Lung (tissue), 12 donors: ENCODE data around the gene INMT. TPM values are rescaled to one million over a fixed set of nuclear protein-coding genes. Genes with fewer than 3 reads are reported as not detected.

Experiments
- ATAC-seq: fragments of 200-7000 bp; cut with Tn5 transposase; one replicate; pipeline ENCODE4 v1.9.1; 2020; ENCODE audit warnings: moderate number of reproducible peaks; ENCODE audit not compliant: insufficient read depth, low FRiP score
- DNase-seq, 3 donors: peaks; one replicate each; pipeline ENCODE4 v3.0.0-alpha.2; 2013 to 2017
- H3K27ac ChIP-seq, 2 donors: one replicate each; pipeline ENCODE4 v1.5.1; 2013; ENCODE audit warnings: mild to moderate bottlenecking in 2 of 2, moderate library complexity in 2 of 2, control low read depth in 1 of 2, inconsistent platforms in 1 of 2, low read depth in 1 of 2, low read length in 1 of 2
- H3K27me3 ChIP-seq, 3 donors: one replicate each; pipeline ENCODE4 v1.5.1; 2013; ENCODE audit warnings: low read length in 2 of 3; ENCODE audit not compliant: control insufficient read depth in 3 of 3, insufficient read depth in 3 of 3
- H3K36me3 ChIP-seq, 4 donors: one replicate each; pipeline ENCODE4 v1.5.1; 2013; ENCODE audit warnings: low read length in 4 of 4, mild to moderate bottlenecking in 1 of 4, moderate library complexity in 1 of 4; ENCODE audit not compliant: control insufficient read depth in 4 of 4, insufficient read depth in 4 of 4
- H3K4me1 ChIP-seq, 5 donors: one replicate each; pipeline ENCODE4 v1.5.1; 2013; ENCODE audit warnings: low read length in 5 of 5, mild to moderate bottlenecking in 2 of 5, moderate library complexity in 1 of 5; ENCODE audit not compliant: control insufficient read depth in 5 of 5, insufficient read depth in 5 of 5
- H3K4me3 ChIP-seq: one replicate; pipeline ENCODE4 v1.5.1; 2013; ENCODE audit warnings: mild to moderate bottlenecking, control low read depth, moderate library complexity
- H3K9ac ChIP-seq, 2 donors: one replicate each; pipeline ENCODE4 v1.5.1; 2013; ENCODE audit warnings: low read length in 2 of 2, control low read depth in 1 of 2; ENCODE audit not compliant: insufficient read depth in 1 of 2
- H3K9me3 ChIP-seq, 4 donors: one replicate each; pipeline ENCODE4 v1.5.1; 2013; ENCODE audit warnings: low read length in 3 of 4, mild to moderate bottlenecking in 1 of 4, moderate library complexity in 1 of 4; ENCODE audit not compliant: control insufficient read depth in 4 of 4, insufficient read depth in 3 of 4
- CTCF ChIP-seq: IDR thresholded peaks from 2 replicates; pipeline ENCODE4 v1.5.1; 2012; ENCODE audit warnings: mild to moderate bottlenecking; ENCODE audit errors: control extremely low read depth, extremely low read depth
- WGBS, 2 donors: extraction: QIAGEN DNeasy Blood & Tissue Kit; methylation state at CpG; one replicate each; pipeline ENCODE4 v1.1.7; 2013; 5-methylcytosine and 5-hydroxymethylcytosine counted together
- polyA plus RNA-seq, 2 donors: library from polyadenylated mRNA; stranded (reverse); fragments of 200-250 nt; gene quantifications; one replicate each; pipeline ENCODE4 v1.2.1, GENCODE V29; 2013
- total RNA-seq, 2 donors: library from RNA; depleted of rRNA in 1 of 2; stranded (reverse); fragments of >200 nt in 1 of 2; gene quantifications; one replicate each; pipeline ENCODE4 v1.2.1, GENCODE V29; 2014 to 2021
- donor health status: control.
- donor health status: control.
- donor health status: Bipolar disorder and iron deficiency.
- donor health status: healthy.
- donor health status: DM: yes; HTN: yes; CAD: no.

The INMT gene
- total and polyA plus RNA-seq, 4 donors = 88.7 to 200 (median 127) TPM

GRCh38 chr7:30771880-30772425 is 20.0 kb downstream of the INMT start:
- Histone ChIP-seq H3K9ac (peak overlapping the region; percentile 49 to 50), H3K27ac (peak overlapping the region; percentile 62 to 90), H3K4me1 (peaks cover 0 to 28% (median 11%) of the 10 kb centered on the region in 5 donors), H3K36me3 (peaks cover 0 to 3% (median 1%) of the 10 kb centered on the region in 4 donors), H3K4me3 (peak overlapping the region; percentile 61), H3K27me3 (no peaks in the 10 kb centered on the region), H3K9me3 (no peaks in the 10 kb centered on the region)
- ATAC-seq = peak; percentile 1
- DNase-seq = peak; percentile 35 to 53 (median 38)
- TF ChIP-seq CTCF = no peak
- WGBS, 2 donors = 1 to 2% methylated on average over 15 of the region's 15 CpGs

GRCh38 chr7:30772984-30773383 is 21.0 kb downstream of the INMT start:
- Histone ChIP-seq H3K27ac (no peak overlapping the region), H3K4me3 (no peak overlapping the region), H3K9me3 (no peaks in the 10 kb centered on the region), H3K36me3 (peaks cover 0 to 3% (median 1%) of the 10 kb centered on the region in 4 donors), H3K4me1 (peaks cover 0 to 19% (median 6%) of the 10 kb centered on the region in 5 donors), H3K9ac (no peak overlapping the region), H3K27me3 (no peaks in the 10 kb centered on the region)
- WGBS, 2 donors = 90 to 94% methylated on average over 6 of the region's 6 CpGs
- ATAC-seq (no peak), DNase-seq (no peak)
- TF ChIP-seq CTCF = no peak

GRCh38 chr7:30775992-30776391 is 24.1 kb downstream of the INMT start:
- no peaks in the 10 kb centered on the region for H3K27me3 ChIP-seq
- no peak overlapping the region for H3K27ac ChIP-seq
- H3K9ac ChIP-seq = no peak overlapping the region
- ATAC-seq = no peak
- DNase-seq = no peak
- H3K4me3 ChIP-seq = no peak overlapping the region
- peaks cover 0 to 10% (median 6%) of the 10 kb centered on the region in 5 donors for H3K4me1 ChIP-seq
- no peak for TF ChIP-seq CTCF
- H3K9me3 ChIP-seq = no peaks in the 10 kb centered on the region
- peaks cover 0 to 12% (median 7%) of the 10 kb centered on the region in 4 donors for H3K36me3 ChIP-seq

- H3K27ac ChIP-seq = no peak overlapping the region
- peaks cover 0 to 10% (median 6%) of the 10 kb centered on the region in 5 donors for H3K4me1 ChIP-seq
- H3K9ac ChIP-seq = no peak overlapping the region
- peaks cover 0 to 14% (median 8%) of the 10 kb centered on the region in 4 donors for H3K36me3 ChIP-seq
- WGBS, 2 donors = 78 to 84% methylated on average over 4 of the region's 4 CpGs
- H3K4me3 ChIP-seq = no peak overlapping the region
- no peaks in the 10 kb centered on the region for H3K9me3 ChIP-seq
- no peak for DNase-seq
- ATAC-seq = no peak
- no peak for TF ChIP-seq CTCF
- no peaks in the 10 kb centered on the region for H3K27me3 ChIP-seq
These were observed 25.0 kb downstream of the INMT start for GRCh38 chr7:30776971-30777370.
